AG04449 (cell line): Measurements from ENCODE around the gene AGPAT4.
"Not testable (repeated sequence)": the region's sequence is repeated elsewhere in the genome, so short reads cannot be mapped to it uniquely, and the experiment has no call there.

Experiments used
- CTCF ChIA-PET: fragments of 350-600 bp; formaldehyde crosslinking; extraction: SDS; loops from one replicate; lab custom pipeline; 2021; ENCODE audit warnings: antibody characterized with exemption; lab: Yijun Ruan, JAX
- POLR2A ChIA-PET: fragments of 400-600, 350-600 bp; formaldehyde crosslinking; extraction: SDS; loops from one replicate; lab custom pipeline; 2020; ENCODE audit warnings: antibody characterized with exemption, inconsistent platforms; lab: Yijun Ruan, JAX
- DNase-seq: peaks from one replicate; pipeline ENCODE4 v3.0.0-alpha.2; 2010; ENCODE audit warnings: low read depth, low spot score
- H3K4me3 ChIP-seq: 2 replicates; pipeline ENCODE4 v1.5.1; 2011; ENCODE audit warnings: low read depth, mild to moderate bottlenecking, control low read depth, low read length
- TF ChIP-seq, protein P1 (sequence below): IDR thresholded peaks from one replicate; pipeline ENCODE4 v1.5.1; 2011; ENCODE audit warnings: mild to moderate bottlenecking, moderate library complexity, low read length, control low read depth, inconsistent platforms; ENCODE audit not compliant: insufficient read depth; ENCODE audit errors: missing control alignments

AGPAT4 gene

DNA sequence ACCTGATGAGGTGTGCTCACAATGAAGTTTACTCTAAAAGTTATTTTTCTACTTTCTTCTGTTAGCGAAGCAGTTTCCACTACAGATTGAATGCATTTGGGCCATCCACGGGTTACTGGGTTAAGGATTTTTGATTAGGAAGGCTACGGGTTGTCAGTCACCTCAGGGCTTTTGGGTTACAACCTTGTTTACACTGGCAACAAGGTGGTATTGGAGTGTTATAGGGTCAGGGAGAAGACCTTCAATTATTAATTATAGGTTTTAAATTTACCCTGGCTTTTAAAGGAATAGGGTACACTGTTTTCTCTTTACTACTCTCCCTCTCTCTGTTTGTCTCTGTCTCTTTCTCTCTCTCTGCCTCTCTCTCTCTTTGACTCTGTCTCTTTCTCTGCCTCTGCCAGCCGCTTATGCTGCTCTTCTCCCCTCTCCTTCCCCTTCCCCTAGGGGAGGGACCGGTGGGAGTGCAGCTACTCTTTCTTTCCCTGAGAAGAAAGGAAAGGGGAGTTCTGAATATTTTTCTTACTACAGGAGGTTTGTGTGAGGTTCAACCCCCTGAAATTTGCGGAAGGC lies 40.2 kb upstream of the AGPAT4 start:
- ChIA-PET CTCF (no interaction called here), POLR2A (no interaction called here)
- DNase-seq = no peak

DNA sequence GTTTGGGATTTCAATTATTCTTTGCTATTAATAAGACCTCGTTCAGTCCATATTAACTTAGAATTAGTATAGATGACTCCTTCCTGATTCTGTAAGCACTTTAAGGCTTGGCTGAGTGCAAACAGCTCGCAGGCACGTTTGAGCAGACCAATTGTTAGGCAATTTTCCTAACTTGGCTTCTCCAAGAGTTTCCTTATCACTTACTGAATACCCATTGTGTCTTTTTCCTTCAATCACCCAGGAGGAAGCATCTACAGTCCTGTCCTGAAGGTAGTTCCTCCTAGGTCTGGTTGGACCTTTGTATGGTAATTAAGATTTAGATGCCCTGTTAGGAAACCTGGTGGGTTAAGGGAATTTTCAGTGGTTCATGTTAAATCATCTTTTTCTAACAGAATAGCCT lies 39.6 kb upstream of the AGPAT4 start:
- POLR2A ChIA-PET, CTCF ChIA-PET, H3K4me3 ChIP-seq, DNase-seq: not testable (repeated sequence)

More for the DNA sequence above, 40.2 kb upstream of the AGPAT4 start:
- no peak overlapping the region for H3K4me3 ChIP-seq
- TF ChIP-seq, protein P1, sequence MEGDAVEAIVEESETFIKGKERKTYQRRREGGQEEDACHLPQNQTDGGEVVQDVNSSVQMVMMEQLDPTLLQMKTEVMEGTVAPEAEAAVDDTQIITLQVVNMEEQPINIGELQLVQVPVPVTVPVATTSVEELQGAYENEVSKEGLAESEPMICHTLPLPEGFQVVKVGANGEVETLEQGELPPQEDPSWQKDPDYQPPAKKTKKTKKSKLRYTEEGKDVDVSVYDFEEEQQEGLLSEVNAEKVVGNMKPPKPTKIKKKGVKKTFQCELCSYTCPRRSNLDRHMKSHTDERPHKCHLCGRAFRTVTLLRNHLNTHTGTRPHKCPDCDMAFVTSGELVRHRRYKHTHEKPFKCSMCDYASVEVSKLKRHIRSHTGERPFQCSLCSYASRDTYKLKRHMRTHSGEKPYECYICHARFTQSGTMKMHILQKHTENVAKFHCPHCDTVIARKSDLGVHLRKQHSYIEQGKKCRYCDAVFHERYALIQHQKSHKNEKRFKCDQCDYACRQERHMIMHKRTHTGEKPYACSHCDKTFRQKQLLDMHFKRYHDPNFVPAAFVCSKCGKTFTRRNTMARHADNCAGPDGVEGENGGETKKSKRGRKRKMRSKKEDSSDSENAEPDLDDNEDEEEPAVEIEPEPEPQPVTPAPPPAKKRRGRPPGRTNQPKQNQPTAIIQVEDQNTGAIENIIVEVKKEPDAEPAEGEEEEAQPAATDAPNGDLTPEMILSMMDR = no peak

GRCh38 chr6:161309774-161310173 lies 35.9 kb upstream of the AGPAT4 start:
- POLR2A ChIA-PET = not testable (repeated sequence)

GRCh38 chr6:161308075-161308655 lies 34.3 kb upstream of the AGPAT4 start:
- POLR2A ChIA-PET = no interaction called here
- no peak for DNase-seq
- TF ChIP-seq, protein P1 = no peak
- CTCF ChIA-PET = no interaction called here
- H3K4me3 ChIP-seq = no peak overlapping the region

More at GRCh38 chr6:161309774-161310173, 35.9 kb upstream of the AGPAT4 start:
- CTCF ChIA-PET, DNase-seq, H3K4me3 ChIP-seq: not testable (repeated sequence)

GRCh38 chr6:161305860-161306259 lies 32.0 kb upstream of the AGPAT4 start:
- TF ChIP-seq, protein P1 = no peak
- ChIA-PET POLR2A (no interaction called here), CTCF (no interaction called here)
- no peak overlapping the region for H3K4me3 ChIP-seq
- DNase-seq = no peak

- no peak for DNase-seq
- H3K4me3 ChIP-seq = no peak overlapping the region
- TF ChIP-seq, protein P1 = no peak
- POLR2A ChIA-PET = no interaction called here
- CTCF ChIA-PET = no interaction called here
Observed at GRCh38 chr6:161303628-161304340, 29.9 kb upstream of the AGPAT4 start.

DNA sequence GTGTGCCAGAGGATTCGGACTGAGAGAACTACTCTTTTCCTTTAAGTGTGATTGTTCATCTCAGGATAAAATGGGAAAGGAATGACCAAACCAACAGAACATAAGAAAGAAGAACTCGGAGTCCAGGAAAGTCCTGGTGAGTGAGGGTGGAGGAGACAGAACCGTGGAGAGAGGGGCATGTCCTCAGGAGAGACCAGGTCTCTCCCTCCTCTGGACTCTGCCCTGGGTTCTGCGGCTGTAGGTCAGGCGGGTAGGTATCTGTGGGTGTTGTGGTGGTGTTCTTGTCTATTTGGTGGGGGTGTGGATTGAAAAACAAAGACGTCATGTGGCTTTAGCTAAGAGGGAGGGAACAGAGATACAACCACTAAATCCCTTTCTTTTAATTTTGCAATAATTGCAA lies 29.1 kb upstream of the AGPAT4 start:
- ChIA-PET POLR2A (no interaction called here), CTCF (interaction anchor here (0.5 to 0.7 kb wide), 2 partner anchors 68 to 207 kb away, joined by 3 read pairs; no protein-coding TSS in a partner anchor)
- TF ChIP-seq, protein P1 = no peak
- no peak for DNase-seq
- no peak overlapping the region for H3K4me3 ChIP-seq
